IgD-negative memory B cell (primary cell): Measurements from ENCODE around the gene ZDHHC11B. TPM values are rescaled to one million over a fixed set of nuclear protein-coding genes. Genes with fewer than 3 reads are reported as not detected.
A peak's percentile ranks its signal among the peaks of the same experiment; 100 is the strongest.
"Not testable (repeated sequence)": the region's sequence is repeated elsewhere in the genome, so short reads cannot be mapped to it uniquely, and the experiment has no call there.

ENCODE experiments used
- H3K27ac Mint-ChIP-seq, 3 donors: one replicate each; pipeline ENCODE4 v1.8.0; 2020 to 2022; ENCODE audit warnings: mild to moderate bottlenecking in 3 of 3, mixed read lengths in 3 of 3, moderate library complexity in 1 of 3
- H3K27me3 Mint-ChIP-seq: one replicate; pipeline ENCODE4 v1.8.0; 2021; ENCODE audit warnings: mixed read lengths
- H3K36me3 Mint-ChIP-seq: one replicate; pipeline ENCODE4 v1.8.0; 2020; ENCODE audit warnings: mild to moderate bottlenecking, mixed read lengths
- H3K4me1 Mint-ChIP-seq, 3 donors: one replicate each; pipeline ENCODE4 v1.8.0; 2020 to 2022; ENCODE audit warnings: mixed read lengths in 3 of 3, mild to moderate bottlenecking in 1 of 3
- H3K4me3 Mint-ChIP-seq, 4 donors: one replicate each; pipeline ENCODE4 v1.8.0; 2020 to 2022; ENCODE audit warnings: mild to moderate bottlenecking in 4 of 4, mixed read lengths in 4 of 4, moderate library complexity in 3 of 4
- H3K9me3 Mint-ChIP-seq, 3 donors: one replicate each; pipeline ENCODE4 v1.8.0; 2020 to 2021; ENCODE audit warnings: mixed read lengths in 3 of 3, mild to moderate bottlenecking in 1 of 3
- polyA plus RNA-seq: library from polyadenylated mRNA; unstranded; fragments of 300-500 nt; fragmentation: Illumina TruSeq; gene quantifications from one replicate; pipeline ENCODE4 v1.2.3, GENCODE V29; 2021

The ZDHHC11B gene
- not detected for polyA plus RNA-seq

GRCh38 chr5:784428-785177, at the start of gene ZDHHC11B:
ZDHHC11B (minus strand) TSS chr5:784729; CDS start chr5:766919, 17,810 bp downstream.
- H3K9me3 Mint-ChIP-seq, H3K27me3 Mint-ChIP-seq, H3K4me1 Mint-ChIP-seq, H3K27ac Mint-ChIP-seq, H3K36me3 Mint-ChIP-seq: not testable (repeated sequence)
- peak within 1 kb of the TSS; percentile 50 to 89 (median 80) for H3K4me3 Mint-ChIP-seq

GRCh38 chr5:834013-834412, 49.5 kb upstream of the ZDHHC11B start:
- not testable (repeated sequence) for H3K4me1 Mint-ChIP-seq, H3K9me3 Mint-ChIP-seq, H3K36me3 Mint-ChIP-seq, H3K27me3 Mint-ChIP-seq, H3K4me3 Mint-ChIP-seq, H3K27ac Mint-ChIP-seq

- not testable (repeated sequence) for H3K4me3 Mint-ChIP-seq, H3K27ac Mint-ChIP-seq, H3K4me1 Mint-ChIP-seq, H3K36me3 Mint-ChIP-seq, H3K27me3 Mint-ChIP-seq, H3K9me3 Mint-ChIP-seq
Observed at GRCh38 chr5:828194-828593, 43.7 kb upstream of the ZDHHC11B start.

GRCh38 chr5:825544-825943, 41.0 kb upstream of the ZDHHC11B start:
- not testable (repeated sequence) for H3K4me3 Mint-ChIP-seq, H3K27ac Mint-ChIP-seq, H3K36me3 Mint-ChIP-seq, H3K4me1 Mint-ChIP-seq, H3K9me3 Mint-ChIP-seq, H3K27me3 Mint-ChIP-seq

- H3K36me3 Mint-ChIP-seq, result no peaks in the 10 kb centered on the region
- peaks cover 6% of the 10 kb centered on the region for H3K27me3 Mint-ChIP-seq
- no peak overlapping the region for H3K27ac Mint-ChIP-seq
- H3K9me3 Mint-ChIP-seq, result peaks cover 0 to 2% (median 0%) of the 10 kb centered on the region in 3 donors
- no peaks in the 10 kb centered on the region for H3K4me1 Mint-ChIP-seq
- no peak overlapping the region for H3K4me3 Mint-ChIP-seq
Observed at GRCh38 chr5:821504-821903, 37.0 kb upstream of the ZDHHC11B start.

GRCh38 chr5:820245-820644, 35.7 kb upstream of the ZDHHC11B start:
- Mint-ChIP-seq H3K4me1 (no peaks in the 10 kb centered on the region), H3K36me3 (no peaks in the 10 kb centered on the region), H3K4me3 (no peak overlapping the region), H3K27ac (no peak overlapping the region), H3K27me3 (peaks cover 6% of the 10 kb centered on the region), H3K9me3 (peaks cover 0 to 5% (median 2%) of the 10 kb centered on the region in 3 donors)

- H3K4me3 Mint-ChIP-seq, result no peak overlapping the region
- no peaks in the 10 kb centered on the region for H3K4me1 Mint-ChIP-seq
- no peak overlapping the region for H3K27ac Mint-ChIP-seq
- H3K36me3 Mint-ChIP-seq, result no peaks in the 10 kb centered on the region
- H3K9me3 Mint-ChIP-seq, result peaks cover 0 to 5% (median 2%) of the 10 kb centered on the region in 3 donors
- peaks cover 6% of the 10 kb centered on the region for H3K27me3 Mint-ChIP-seq
Observed at GRCh38 chr5:819078-819477, 34.5 kb upstream of the ZDHHC11B start.

- no peaks in the 10 kb centered on the region for H3K4me1 Mint-ChIP-seq
- H3K36me3 Mint-ChIP-seq, result no peaks in the 10 kb centered on the region
- peaks cover 0 to 5% (median 2%) of the 10 kb centered on the region in 3 donors for H3K9me3 Mint-ChIP-seq
- no peak overlapping the region for H3K4me3 Mint-ChIP-seq
- H3K27me3 Mint-ChIP-seq, result peaks cover 6% of the 10 kb centered on the region
- no peak overlapping the region for H3K27ac Mint-ChIP-seq
Observed at GRCh38 chr5:816176-816575, 31.6 kb upstream of the ZDHHC11B start.

- Mint-ChIP-seq H3K4me3 (no peak overlapping the region), H3K27me3 (peaks cover 3% of the 10 kb centered on the region), H3K9me3 (peaks cover 0 to 5% (median 2%) of the 10 kb centered on the region in 3 donors), H3K4me1 (no peaks in the 10 kb centered on the region), H3K36me3 (no peaks in the 10 kb centered on the region), H3K27ac (no peak overlapping the region)
Observed at GRCh38 chr5:815449-815848, 30.9 kb upstream of the ZDHHC11B start.

- H3K27me3 Mint-ChIP-seq, H3K27ac Mint-ChIP-seq, H3K36me3 Mint-ChIP-seq, H3K9me3 Mint-ChIP-seq, H3K4me1 Mint-ChIP-seq, H3K4me3 Mint-ChIP-seq: not testable (repeated sequence)
Observed at GRCh38 chr5:813575-813974, 29.0 kb upstream of the ZDHHC11B start.

GRCh38 chr5:811384-811783, 26.9 kb upstream of the ZDHHC11B start:
- H3K9me3 Mint-ChIP-seq, H3K4me3 Mint-ChIP-seq, H3K27ac Mint-ChIP-seq, H3K36me3 Mint-ChIP-seq, H3K27me3 Mint-ChIP-seq, H3K4me1 Mint-ChIP-seq: not testable (repeated sequence)

GRCh38 chr5:807719-808514, 23.4 kb upstream of the ZDHHC11B start:
- peaks cover 4 to 12% (median 11%) of the 10 kb centered on the region in 3 donors for H3K9me3 Mint-ChIP-seq
- not testable (repeated sequence) for H3K4me3 Mint-ChIP-seq, H3K36me3 Mint-ChIP-seq, H3K4me1 Mint-ChIP-seq, H3K27me3 Mint-ChIP-seq, H3K27ac Mint-ChIP-seq

GRCh38 chr5:801472-801871, 16.9 kb upstream of the ZDHHC11B start:
- peaks cover 3% of the 10 kb centered on the region for H3K27me3 Mint-ChIP-seq
- no peak overlapping the region for H3K27ac Mint-ChIP-seq
- peaks cover 4 to 13% (median 12%) of the 10 kb centered on the region in 3 donors for H3K9me3 Mint-ChIP-seq
- no peaks in the 10 kb centered on the region for H3K36me3 Mint-ChIP-seq
- H3K4me1 Mint-ChIP-seq, result no peaks in the 10 kb centered on the region
- H3K4me3 Mint-ChIP-seq, result no peak overlapping the region

GRCh38 chr5:801055-801454, 16.5 kb upstream of the ZDHHC11B start:
- H3K9me3 Mint-ChIP-seq, result peaks cover 4 to 13% (median 12%) of the 10 kb centered on the region in 3 donors
- H3K36me3 Mint-ChIP-seq, H3K27me3 Mint-ChIP-seq, H3K27ac Mint-ChIP-seq, H3K4me3 Mint-ChIP-seq, H3K4me1 Mint-ChIP-seq: not testable (repeated sequence)

- not testable (repeated sequence) for H3K9me3 Mint-ChIP-seq, H3K27me3 Mint-ChIP-seq, H3K36me3 Mint-ChIP-seq, H3K4me3 Mint-ChIP-seq, H3K27ac Mint-ChIP-seq, H3K4me1 Mint-ChIP-seq
Observed at GRCh38 chr5:798505-799138, 14.1 kb upstream of the ZDHHC11B start.

GRCh38 chr5:797986-798385, 13.5 kb upstream of the ZDHHC11B start:
- H3K27ac Mint-ChIP-seq, H3K9me3 Mint-ChIP-seq, H3K36me3 Mint-ChIP-seq, H3K4me3 Mint-ChIP-seq, H3K27me3 Mint-ChIP-seq, H3K4me1 Mint-ChIP-seq: not testable (repeated sequence)
